Body of pancreas (tissue), 4 donors: ENCODE results near the gene ESPL1. TPM values are rescaled to one million over a fixed set of nuclear protein-coding genes. Genes with fewer than 3 reads are reported as not detected.

Source experiments
- ATAC-seq: fragments of 150-250 bp; one replicate; pipeline ENCODE4 v1.9.1; 2016
- DNase-seq, 4 donors: peaks; one replicate each; pipeline ENCODE4 v3.0.0-alpha.2; 2019
- H3K27ac ChIP-seq, 4 donors: fragments of 200-600 bp; sonication (generic); 1 replicate in 3 of 4; 2 replicates in 1 of 4; pipeline versions ENCODE4 v1.5.1 to v1.6.1; 2016 to 2019; ENCODE audit warnings: mild to moderate bottlenecking in 1 of 4, mixed read lengths in 1 of 4, moderate library complexity in 1 of 4
- H3K27me3 ChIP-seq, 2 donors: fragments of 200-600 bp; sonication (generic); one replicate each; pipeline ENCODE4 v1.6.0; 2016; ENCODE audit warnings: mild to moderate bottlenecking in 1 of 2
- H3K36me3 ChIP-seq, 2 donors: fragments of 200-600 bp; sonication (generic); replicated peaks in 1 of 2; 2 replicates each; pipeline ENCODE4 v1.5.1; 2016; ENCODE audit warnings: low read depth in 2 of 2; ENCODE audit not compliant: insufficient read depth in 1 of 2
- H3K4me1 ChIP-seq: fragments of 200-600 bp; sonication (generic); one replicate; pipeline ENCODE4 v1.6.0; 2016
- H3K4me3 ChIP-seq, 2 donors: fragments of 200-600 bp; sonication (generic); 1 replicate in 1 of 2; 2 replicates in 1 of 2; pipeline ENCODE4 v1.5.1; 2016 to 2019
- H3K9me3 ChIP-seq, 3 donors: fragments of 200-600 bp; sonication (generic); 1 replicate in 2 of 3; 2 replicates in 1 of 3; pipeline ENCODE4 v1.5.1; 2016
- POLR2A ChIP-seq, 3 donors: fragments of 450-650 bp; IDR thresholded peaks; one replicate each; pipeline ENCODE4 v1.6.1; 2016; ENCODE audit warnings: antibody characterized with exemption in 3 of 3, mild to moderate bottlenecking in 2 of 3
- WGBS, 2 donors: methylation state at CpG; one replicate each; pipeline ENCODE4 v1.1.5; 2017; 5-methylcytosine and 5-hydroxymethylcytosine counted together
- intact Hi-C: fragments of 100-400 bp; cut with DNase I; formaldehyde crosslinking; loops from one replicate; pipeline ENCODE4 v1.15.1; 2023
- total RNA-seq, 2 donors: library from RNA; depleted of rRNA; stranded (reverse); fragments of >200 nt; gene quantifications; one replicate each; pipeline ENCODE4 v1.1.0, GENCODE V29; 2016
- TF ChIP-seq, protein P1 (sequence below), 7 experiments: fragments of 450-650 bp in 4 of 7; fragments of 200-600 bp in 3 of 7; sonication (generic) in 3 of 7; IDR thresholded peaks; one replicate each; pipeline ENCODE4 v1.5.1; 2016 to 2019; ENCODE audit warnings: antibody characterized with exemption in 7 of 7

ESPL1 gene
- total RNA-seq, 2 donors from 2014 or later, result not detected

DNA sequence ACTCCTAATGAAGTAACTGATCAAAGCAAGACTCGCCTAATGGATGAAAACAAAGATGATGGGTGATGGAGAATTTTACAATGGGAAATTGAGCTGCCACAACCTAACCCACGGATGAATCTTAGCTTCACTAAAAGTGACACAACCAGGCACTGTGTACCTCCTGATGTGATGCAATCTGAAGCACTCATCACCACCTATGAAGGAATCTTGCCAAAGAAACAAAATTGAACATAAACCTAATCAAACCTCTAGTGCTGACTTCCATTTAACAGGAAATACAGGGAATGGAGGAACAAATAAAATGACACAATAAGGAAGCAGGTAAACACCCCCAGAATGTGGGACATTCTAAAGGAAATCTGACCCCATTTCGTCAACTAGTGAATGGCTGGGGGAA lies 22.8 kb upstream of the ESPL1 start:
- intact Hi-C loops, result no loop called here
- ATAC-seq (no peak), DNase-seq (no peak)
- TF ChIP-seq POLR2A (IDR thresholded peaks at IDR 0.05), result no peak
- TF ChIP-seq, protein P1, sequence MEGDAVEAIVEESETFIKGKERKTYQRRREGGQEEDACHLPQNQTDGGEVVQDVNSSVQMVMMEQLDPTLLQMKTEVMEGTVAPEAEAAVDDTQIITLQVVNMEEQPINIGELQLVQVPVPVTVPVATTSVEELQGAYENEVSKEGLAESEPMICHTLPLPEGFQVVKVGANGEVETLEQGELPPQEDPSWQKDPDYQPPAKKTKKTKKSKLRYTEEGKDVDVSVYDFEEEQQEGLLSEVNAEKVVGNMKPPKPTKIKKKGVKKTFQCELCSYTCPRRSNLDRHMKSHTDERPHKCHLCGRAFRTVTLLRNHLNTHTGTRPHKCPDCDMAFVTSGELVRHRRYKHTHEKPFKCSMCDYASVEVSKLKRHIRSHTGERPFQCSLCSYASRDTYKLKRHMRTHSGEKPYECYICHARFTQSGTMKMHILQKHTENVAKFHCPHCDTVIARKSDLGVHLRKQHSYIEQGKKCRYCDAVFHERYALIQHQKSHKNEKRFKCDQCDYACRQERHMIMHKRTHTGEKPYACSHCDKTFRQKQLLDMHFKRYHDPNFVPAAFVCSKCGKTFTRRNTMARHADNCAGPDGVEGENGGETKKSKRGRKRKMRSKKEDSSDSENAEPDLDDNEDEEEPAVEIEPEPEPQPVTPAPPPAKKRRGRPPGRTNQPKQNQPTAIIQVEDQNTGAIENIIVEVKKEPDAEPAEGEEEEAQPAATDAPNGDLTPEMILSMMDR (IDR thresholded peaks at IDR 0.05), result no peak
- peaks cover 0 to 3% of the 10 kb centered on the region in 2 donors for H3K27me3 ChIP-seq
- H3K4me1 ChIP-seq, result peaks cover under 1% of the 10 kb centered on the region
- no peaks in the 10 kb centered on the region for H3K9me3 ChIP-seq
- 63 to 66% methylated on average over 3 of the region's 3 CpGs for WGBS, 2 donors
- no peak overlapping the region for H3K27ac ChIP-seq
- no peaks in the 10 kb centered on the region for H3K36me3 ChIP-seq
- no peak overlapping the region for H3K4me3 ChIP-seq

DNA sequence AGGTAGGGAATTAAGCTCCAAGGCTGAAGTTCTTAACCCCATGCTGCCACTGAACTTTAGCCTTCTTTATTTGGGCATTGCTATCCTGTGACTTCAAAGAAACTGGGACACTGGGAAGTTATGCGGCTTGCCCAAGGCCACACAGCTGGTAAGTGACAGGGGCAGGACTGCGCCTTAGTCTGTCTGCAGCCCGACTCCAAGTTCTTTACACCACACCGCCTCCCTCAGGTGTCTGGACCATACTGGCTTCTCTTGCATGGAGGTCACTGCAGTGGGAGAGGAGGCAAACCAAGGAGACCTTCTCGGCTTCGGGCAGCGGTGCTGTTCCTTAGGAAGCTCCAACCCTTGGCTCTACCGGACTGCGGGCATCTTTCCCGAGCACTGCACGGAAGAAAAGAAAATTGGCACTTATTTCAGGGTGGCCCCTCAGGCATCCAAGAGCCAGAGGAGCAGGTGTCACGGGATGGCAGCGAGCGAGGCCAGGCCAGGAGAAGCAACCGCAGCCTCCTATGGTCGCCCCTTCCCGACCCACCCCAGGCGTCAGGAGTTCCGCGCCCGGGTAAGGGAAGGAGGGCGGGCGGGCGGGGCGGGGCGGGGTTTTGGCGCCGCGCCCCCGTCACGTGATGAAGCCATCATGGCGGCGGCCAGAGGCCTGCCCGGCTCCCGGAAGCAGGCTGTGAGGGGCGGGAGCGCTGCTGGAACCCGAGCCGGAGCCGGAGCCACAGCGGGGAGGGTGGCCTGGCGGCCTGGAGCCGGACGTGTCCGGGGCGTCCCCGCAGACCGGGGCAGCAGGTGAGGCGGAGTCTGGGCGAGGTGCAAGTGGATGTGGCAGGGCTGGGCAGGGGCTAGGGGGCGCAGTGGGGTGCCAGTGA lies 16.4 kb upstream of the ESPL1 start:
- intact Hi-C loops, result loop anchor here (5.0 kb wide), 1 partner anchor 41 kb away; no protein-coding TSS in a partner anchor
- peak; percentile 79 to 89 (median 86) for DNase-seq
- peak in 2 of 3 donors; percentile 63 to 64 for TF ChIP-seq POLR2A (IDR thresholded peaks at IDR 0.05)
- TF ChIP-seq, protein P1 (IDR thresholded peaks at IDR 0.05), result peak in 6 of 7 experiments; percentile 6 to 57 (median 56)
- Histone ChIP-seq H3K4me3 (peak overlapping the region; percentile 80 to 89), H3K27ac (peak overlapping the region; percentile 80 to 93 (median 90)), H3K27me3 (no peaks in the 10 kb centered on the region), H3K4me1 (peaks cover 33% of the 10 kb centered on the region), H3K9me3 (no peaks in the 10 kb centered on the region), H3K36me3 (no peaks in the 10 kb centered on the region)
- peak; percentile 88 for ATAC-seq
- WGBS, 2 donors, result 0% methylated on average over 4 to 51 of the region's 51 CpGs

DNA sequence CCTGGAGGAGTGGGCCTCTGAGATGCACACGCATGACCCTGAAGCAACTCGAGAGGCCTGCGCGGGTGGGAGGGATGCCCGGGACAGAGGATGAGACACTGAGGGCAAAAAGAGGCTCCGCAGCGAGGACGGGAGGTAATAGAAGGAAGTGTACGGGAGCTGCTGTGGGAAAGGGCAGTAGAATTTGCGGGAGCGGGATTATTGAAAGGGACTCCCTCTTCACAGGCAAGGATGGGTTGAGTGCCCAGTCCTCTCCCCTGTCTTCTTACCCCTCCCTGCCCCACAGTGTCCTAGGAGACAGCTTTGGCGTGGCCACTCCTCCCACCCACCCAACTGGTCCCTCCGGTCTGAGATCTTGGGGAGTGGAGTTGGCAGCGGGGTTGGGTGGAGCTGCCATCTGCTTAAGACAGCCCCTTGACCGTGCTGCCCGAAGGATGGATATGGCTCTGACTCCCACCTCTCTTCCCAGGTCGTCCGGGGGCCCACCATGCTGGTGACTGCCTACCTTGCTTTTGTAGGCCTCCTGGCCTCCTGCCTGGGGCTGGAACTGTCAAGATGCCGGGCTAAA lies 15.7 kb upstream of the ESPL1 start:
- no peak for ATAC-seq
- TF ChIP-seq, protein P1 (IDR thresholded peaks at IDR 0.05), result no peak
- no peak for TF ChIP-seq POLR2A (IDR thresholded peaks at IDR 0.05)
- 1 to 7% methylated on average over 13 to 19 of the region's 19 CpGs for whole genome bisulfite sequencing, 2 donors

DNA sequence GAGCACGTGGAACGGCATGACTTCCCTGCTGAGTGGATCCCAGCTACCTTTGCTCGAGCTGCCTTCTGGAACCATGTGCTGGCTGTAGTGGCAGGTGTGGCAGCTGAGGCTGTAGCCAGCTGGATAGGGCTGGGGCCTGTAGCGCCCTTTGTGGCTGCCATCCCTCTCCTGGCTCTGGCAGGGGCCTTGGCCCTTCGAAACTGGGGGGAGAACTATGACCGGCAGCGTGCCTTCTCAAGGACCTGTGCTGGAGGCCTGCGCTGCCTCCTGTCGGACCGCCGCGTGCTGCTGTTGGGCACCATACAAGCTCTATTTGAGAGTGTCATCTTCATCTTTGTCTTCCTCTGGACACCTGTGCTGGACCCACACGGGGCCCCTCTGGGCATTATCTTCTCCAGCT lies 14.8 kb upstream of the ESPL1 start:
- ATAC-seq, result no peak

More for the DNA sequence above, 15.7 kb upstream of the ESPL1 start:
- Histone ChIP-seq H3K4me3 (peak overlapping the region; percentile 80 to 89), H3K27ac (peak overlapping the region; percentile 80 to 93 (median 90)), H3K9me3 (no peaks in the 10 kb centered on the region), H3K27me3 (no peaks in the 10 kb centered on the region), H3K36me3 (no peaks in the 10 kb centered on the region), H3K4me1 (peaks cover 33% of the 10 kb centered on the region)
- intact Hi-C loops, result loop anchor here (5.0 kb wide), 1 partner anchor 40 kb away; no protein-coding TSS in a partner anchor
- DNase-seq, result peak; percentile 25 to 40 (median 30)

More for the DNA sequence above, 14.8 kb upstream of the ESPL1 start:
- WGBS, 2 donors, result 88 to 91% methylated on average over 11 to 13 of the region's 13 CpGs
- H3K27me3 ChIP-seq, result no peaks in the 10 kb centered on the region
- H3K9me3 ChIP-seq, result no peaks in the 10 kb centered on the region
- intact Hi-C loops, result loop anchor here (5.0 kb wide), 1 partner anchor 39 kb away; no protein-coding TSS in a partner anchor
- no peak for DNase-seq
- no peak overlapping the region for H3K4me3 ChIP-seq
- peaks cover 33% of the 10 kb centered on the region for H3K4me1 ChIP-seq
- no peaks in the 10 kb centered on the region for H3K36me3 ChIP-seq
- H3K27ac ChIP-seq, result no peak overlapping the region
- no peak for TF ChIP-seq POLR2A (IDR thresholded peaks at IDR 0.05)
- TF ChIP-seq, protein P1 (IDR thresholded peaks at IDR 0.05), result no peak
